Left ventricle myocardium inferior (tissue), 1 donor: ENCODE measurements around the gene MUC6. TPM values are rescaled to one million over a fixed set of nuclear protein-coding genes. Genes with fewer than 3 reads are reported as not detected.

Source experiments
- DNase-seq: peaks from one replicate; pipeline ENCODE4 v3.0.0-alpha.2; 2020
- H3K27ac ChIP-seq: fragments of 200-600 bp; replicated peaks from 2 replicates; pipeline ENCODE4 v1.8.0; 2021
- H3K27me3 ChIP-seq: fragments of 200-600 bp; 2 replicates; pipeline ENCODE4 v1.8.0; 2021; ENCODE audit warnings: low read depth
- H3K36me3 ChIP-seq: fragments of 200-600 bp; 2 replicates; pipeline ENCODE4 v1.8.0; 2021
- H3K4me1 ChIP-seq: fragments of 200-600 bp; 2 replicates; pipeline ENCODE4 v1.8.0; 2021
- H3K4me3 ChIP-seq: fragments of 200-600 bp; 2 replicates; pipeline ENCODE4 v1.8.0; 2021; ENCODE audit warnings: mild to moderate bottlenecking, moderate library complexity
- H3K9me3 ChIP-seq: fragments of 200-600 bp; replicated peaks from 2 replicates; pipeline ENCODE4 v1.8.0; 2021
- CTCF ChIP-seq: fragments of 200-600 bp; IDR thresholded peaks from 2 replicates; pipeline ENCODE4 v1.8.0; 2021; ENCODE audit warnings: antibody characterized with exemption, mild to moderate bottlenecking, borderline replicate concordance
- intact Hi-C: fragments of 100-400 bp; cut with micrococcal nuclease; formaldehyde crosslinking; loops from one replicate; pipeline ENCODE4 v1.11.0; 2022
- total RNA-seq: library from RNA; stranded (reverse); fragmentation: NEBNext Ultra II Directional; extraction: Animal tissue kit (Norgen Biotek cat#: 25700); gene quantifications from one replicate; pipeline ENCODE4 v1.2.1, GENCODE V29; 2021
- donor health status: DM: no; HTN: yes; CAD: no; lungs with severe emphysema.

MUC6 gene
- total RNA-seq, 1 donor from 2014 or later, result not detected

- H3K27me3 ChIP-seq, result peaks cover 5% of the 10 kb centered on the region
- H3K4me3 ChIP-seq, result no peak overlapping the region
- H3K9me3 ChIP-seq, result no peaks in the 10 kb centered on the region
- H3K4me1 ChIP-seq, result no peaks in the 10 kb centered on the region
- DNase-seq, result no peak
- TF ChIP-seq CTCF, result no peak
- no peaks in the 10 kb centered on the region for H3K36me3 ChIP-seq
- intact Hi-C loops, result no loop called here
- H3K27ac ChIP-seq, result no peak overlapping the region
These were observed 8.8 kb downstream of the MUC6 start for GRCh38 chr11:1027483-1028290.

- Histone ChIP-seq H3K4me3 (no peak overlapping the region), H3K4me1 (no peaks in the 10 kb centered on the region), H3K27me3 (peaks cover 5% of the 10 kb centered on the region), H3K36me3 (no peaks in the 10 kb centered on the region), H3K27ac (no peak overlapping the region), H3K9me3 (no peaks in the 10 kb centered on the region)
- intact Hi-C loops, result no loop called here
- DNase-seq, result no peak
- TF ChIP-seq CTCF, result no peak
These were observed 9.7 kb downstream of the MUC6 start for GRCh38 chr11:1026641-1027482.

DNA sequence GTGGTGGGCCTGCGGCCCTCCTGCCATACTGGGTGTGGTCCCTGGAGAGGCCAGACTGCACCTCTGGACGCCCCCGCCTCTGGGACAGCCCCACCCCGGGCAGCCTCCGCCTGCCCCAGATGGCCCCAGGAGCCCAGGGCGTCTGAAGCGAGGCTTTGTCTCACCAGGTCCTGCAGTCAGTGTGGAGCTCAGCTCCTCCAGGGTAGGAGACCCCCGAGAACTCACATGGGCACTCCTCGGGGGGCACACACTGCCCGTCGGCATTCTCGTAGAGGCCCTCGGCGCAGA lies 10.4 kb downstream of the MUC6 start:
- no peaks in the 10 kb centered on the region for H3K4me1 ChIP-seq
- DNase-seq, result no peak

GRCh38 chr11:1025410-1026162 lies 10.9 kb downstream of the MUC6 start:
- H3K36me3 ChIP-seq, result no peaks in the 10 kb centered on the region
- DNase-seq, result no peak
- no peak overlapping the region for H3K4me3 ChIP-seq
- no peaks in the 10 kb centered on the region for H3K9me3 ChIP-seq
- intact Hi-C loops, result no loop called here
- TF ChIP-seq CTCF, result no peak
- no peaks in the 10 kb centered on the region for H3K4me1 ChIP-seq
- no peak overlapping the region for H3K27ac ChIP-seq
- H3K27me3 ChIP-seq, result no peaks in the 10 kb centered on the region

More for the DNA sequence above, 10.4 kb downstream of the MUC6 start:
- no peak for TF ChIP-seq CTCF
- H3K36me3 ChIP-seq, result no peaks in the 10 kb centered on the region
- H3K9me3 ChIP-seq, result no peaks in the 10 kb centered on the region
- intact Hi-C loops, result no loop called here
- no peaks in the 10 kb centered on the region for H3K27me3 ChIP-seq
- H3K27ac ChIP-seq, result no peak overlapping the region
- H3K4me3 ChIP-seq, result no peak overlapping the region

DNA sequence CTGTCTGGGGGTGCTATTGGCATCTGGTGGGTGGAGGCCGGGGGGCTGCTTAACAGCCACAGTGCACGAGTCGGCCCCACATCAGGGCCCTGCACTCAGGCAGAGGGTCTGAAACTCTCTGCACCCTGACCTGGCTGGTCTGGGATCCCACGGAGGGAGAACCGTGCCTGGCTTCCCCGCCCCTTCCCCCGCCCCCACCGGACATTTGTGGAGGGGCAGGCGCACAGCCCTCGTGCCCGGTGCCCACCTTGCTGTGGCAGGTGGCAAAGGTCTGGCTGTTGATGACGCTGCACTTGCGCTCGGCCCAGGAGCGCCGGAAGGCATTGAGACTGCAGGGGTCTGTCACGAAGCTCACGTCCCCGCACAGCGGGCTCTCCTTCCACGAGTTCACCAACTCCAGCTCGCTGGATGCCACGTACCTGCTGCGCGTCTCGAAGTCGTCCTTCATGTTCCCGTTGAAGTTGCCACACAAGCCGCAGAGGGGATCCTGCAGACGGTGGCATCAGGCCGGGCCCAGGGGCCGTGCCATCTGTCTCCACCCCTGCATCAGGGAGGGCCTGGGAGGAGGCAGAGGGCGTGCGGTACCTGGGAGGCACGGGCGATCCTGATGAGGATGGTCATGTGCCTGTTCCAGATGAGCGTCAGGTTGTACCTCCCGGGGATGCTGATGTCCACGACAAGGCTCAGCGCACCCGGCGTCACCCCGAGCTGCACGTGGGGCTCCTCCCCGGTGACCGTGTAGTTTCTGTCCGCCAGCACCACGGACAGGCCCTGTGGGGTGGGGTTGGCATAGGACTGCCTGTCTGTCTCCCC lies 11.7 kb downstream of the MUC6 start:
- Histone ChIP-seq H3K4me3 (no peak overlapping the region), H3K27me3 (no peaks in the 10 kb centered on the region), H3K4me1 (no peaks in the 10 kb centered on the region), H3K9me3 (no peaks in the 10 kb centered on the region), H3K27ac (no peak overlapping the region), H3K36me3 (no peaks in the 10 kb centered on the region)
- TF ChIP-seq CTCF, result no peak
- DNase-seq, result no peak
- intact Hi-C loops, result no loop called here
